GM18526 (cell line): ENCODE results near the gene MAPK8IP2.

Experiments used
- POLR2A ChIP-seq: IDR thresholded peaks from 3 replicates; pipeline ENCODE4 v1.6.1; 2011; ENCODE audit not compliant: insufficient read length; ENCODE audit errors: extremely low read depth

Gene MAPK8IP2

DNA sequence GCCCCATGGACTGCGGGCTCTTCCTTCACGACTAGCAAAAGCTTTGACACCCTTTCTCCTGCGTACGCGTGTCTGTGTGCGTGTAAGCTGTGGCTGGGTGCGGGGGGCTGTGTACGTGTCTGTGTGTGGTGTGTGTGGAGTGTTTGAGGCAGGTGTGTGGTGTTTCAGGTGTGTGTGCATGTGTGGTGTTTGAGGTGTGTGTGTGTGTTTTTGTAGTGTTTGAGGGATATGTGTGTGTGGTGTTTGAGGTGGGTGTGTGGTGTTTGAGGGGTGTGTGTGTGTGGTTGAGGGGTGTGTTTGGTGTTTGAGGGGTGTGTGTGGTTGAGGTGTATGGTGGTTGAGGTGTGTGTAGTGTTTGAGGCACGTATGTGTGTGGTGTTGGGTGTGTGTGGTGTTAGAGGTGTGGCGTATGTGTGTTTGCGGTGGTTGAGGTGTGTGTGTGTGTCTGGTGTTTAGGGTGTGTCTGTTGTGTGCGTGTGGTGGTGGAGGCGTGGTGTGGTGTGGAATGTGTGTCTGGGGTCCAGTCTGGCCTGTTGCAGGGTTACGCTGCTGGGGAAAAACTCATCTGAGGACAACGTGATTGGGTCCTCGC lies 28.0 kb downstream of the MAPK8IP2 start:
- TF ChIP-seq POLR2A, result no peak

DNA sequence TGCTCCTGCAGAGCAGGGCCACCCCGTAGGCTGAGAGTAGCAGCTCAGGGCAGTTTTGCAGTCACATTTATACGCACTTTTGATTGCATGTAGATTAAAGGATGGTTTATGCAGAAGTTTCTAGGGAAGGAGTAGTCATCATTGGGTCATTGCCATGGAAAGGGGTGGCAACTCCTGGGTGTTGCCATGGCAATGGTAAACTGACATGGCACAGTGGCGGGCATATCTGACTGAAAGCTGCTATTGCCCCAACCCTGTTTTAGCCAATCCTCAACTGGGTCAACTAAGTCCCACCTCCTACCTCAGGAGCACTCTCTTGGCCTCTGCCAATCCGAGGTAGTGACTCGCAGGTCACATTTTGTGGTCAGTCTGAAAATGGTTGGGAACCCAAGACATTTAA lies 29.8 kb downstream of the MAPK8IP2 start:
- TF ChIP-seq POLR2A, result no peak

DNA sequence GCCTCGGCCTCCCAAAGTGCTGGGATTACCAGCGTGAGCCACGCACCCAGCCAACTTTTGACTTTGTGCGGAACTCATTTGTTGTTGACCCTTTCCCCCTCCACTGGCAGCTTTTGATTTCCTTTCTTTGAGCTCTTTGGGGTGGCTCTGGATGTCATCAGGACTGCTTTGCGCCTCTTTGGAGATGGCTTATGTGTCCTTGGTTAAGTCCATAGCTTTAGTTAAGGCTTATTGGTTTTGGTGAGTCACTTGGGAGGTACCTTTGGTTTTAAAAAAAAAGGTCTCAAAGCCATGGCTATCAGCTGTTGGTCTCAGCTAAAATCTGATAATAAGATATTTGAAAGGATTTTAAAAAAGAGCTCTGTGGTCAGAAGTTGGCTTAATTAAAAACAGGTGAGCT lies 32.5 kb downstream of the MAPK8IP2 start:
- no peak for TF ChIP-seq POLR2A

DNA sequence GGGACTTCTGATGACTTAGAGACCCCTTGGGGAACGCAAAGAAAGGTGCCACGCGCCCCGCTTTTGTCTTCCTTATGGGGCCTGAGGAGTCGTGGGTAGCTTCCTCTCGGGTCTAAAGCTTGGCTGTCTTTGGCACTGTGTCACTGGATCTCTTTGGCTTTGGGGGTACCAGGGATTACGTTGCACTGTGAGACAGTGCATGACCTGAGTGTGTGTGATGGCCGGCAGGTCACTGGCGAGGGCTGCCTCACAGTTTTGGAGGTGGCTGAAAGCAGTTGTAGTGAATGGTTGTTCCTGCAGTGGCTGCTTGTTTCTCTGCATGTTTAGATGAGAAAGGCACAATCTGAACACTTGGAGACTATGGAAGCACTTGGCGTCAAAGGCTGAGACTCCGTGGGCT lies 33.2 kb downstream of the MAPK8IP2 start:
- no peak for TF ChIP-seq POLR2A

DNA sequence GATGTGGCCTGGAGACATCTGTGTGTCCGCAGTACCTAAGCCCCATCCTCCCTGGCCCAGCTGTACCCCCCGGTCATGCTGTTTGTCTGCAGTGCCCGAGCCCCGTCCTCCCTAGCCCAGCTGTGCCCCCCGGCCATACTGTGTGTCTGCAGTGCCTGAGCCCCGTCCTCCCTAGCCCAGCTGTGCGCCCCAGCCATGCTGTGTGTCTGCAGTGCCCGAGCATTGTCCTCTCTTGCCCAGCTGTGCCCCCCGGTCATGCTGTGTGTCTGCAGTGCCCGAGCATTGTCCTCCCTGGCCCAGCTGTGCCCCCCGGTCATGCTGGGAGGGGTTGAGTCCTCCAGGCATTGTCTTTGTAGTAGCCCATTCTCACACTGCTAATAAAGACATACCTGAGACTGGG lies 35.0 kb downstream of the MAPK8IP2 start:
- no peak for TF ChIP-seq POLR2A

DNA sequence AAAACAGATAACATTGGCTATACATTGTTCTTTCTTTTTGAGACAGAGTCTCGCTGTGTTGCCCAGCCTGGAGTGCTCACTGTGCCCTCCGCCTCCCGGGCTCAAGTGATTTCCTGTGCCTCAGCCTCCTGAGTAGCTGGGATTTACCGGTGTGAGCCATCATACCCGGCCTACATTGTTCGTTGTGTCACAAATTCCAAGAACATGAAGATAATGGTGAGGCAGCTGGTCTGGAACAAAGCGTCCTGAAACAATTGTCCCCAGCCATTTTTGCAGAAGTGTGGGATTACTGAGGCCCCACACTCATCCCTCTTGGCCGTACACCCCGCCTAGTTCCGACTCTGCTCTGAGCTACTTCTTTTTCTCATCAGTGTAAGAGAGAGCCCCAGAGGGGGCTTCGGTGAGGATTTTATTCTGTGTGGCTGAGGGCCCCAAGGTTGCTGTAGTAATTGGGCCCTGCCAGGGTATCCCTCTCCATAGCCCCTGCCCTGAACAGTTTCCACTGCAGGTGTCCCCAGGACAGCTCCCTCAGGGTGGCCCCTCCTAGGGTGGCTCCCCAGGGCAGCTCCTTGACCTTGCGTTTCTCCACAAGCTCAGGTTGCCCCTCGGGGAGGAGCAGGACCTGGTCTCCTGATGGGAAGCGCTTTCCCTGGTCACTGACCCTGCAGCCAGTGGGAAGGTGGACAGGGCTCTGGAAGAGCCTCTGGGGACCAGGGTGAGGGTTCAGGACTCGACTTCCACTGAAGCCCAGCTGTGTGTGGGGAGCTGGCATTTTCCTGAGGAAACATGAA lies 40.5 kb downstream of the MAPK8IP2 start:
- no peak for TF ChIP-seq POLR2A

DNA sequence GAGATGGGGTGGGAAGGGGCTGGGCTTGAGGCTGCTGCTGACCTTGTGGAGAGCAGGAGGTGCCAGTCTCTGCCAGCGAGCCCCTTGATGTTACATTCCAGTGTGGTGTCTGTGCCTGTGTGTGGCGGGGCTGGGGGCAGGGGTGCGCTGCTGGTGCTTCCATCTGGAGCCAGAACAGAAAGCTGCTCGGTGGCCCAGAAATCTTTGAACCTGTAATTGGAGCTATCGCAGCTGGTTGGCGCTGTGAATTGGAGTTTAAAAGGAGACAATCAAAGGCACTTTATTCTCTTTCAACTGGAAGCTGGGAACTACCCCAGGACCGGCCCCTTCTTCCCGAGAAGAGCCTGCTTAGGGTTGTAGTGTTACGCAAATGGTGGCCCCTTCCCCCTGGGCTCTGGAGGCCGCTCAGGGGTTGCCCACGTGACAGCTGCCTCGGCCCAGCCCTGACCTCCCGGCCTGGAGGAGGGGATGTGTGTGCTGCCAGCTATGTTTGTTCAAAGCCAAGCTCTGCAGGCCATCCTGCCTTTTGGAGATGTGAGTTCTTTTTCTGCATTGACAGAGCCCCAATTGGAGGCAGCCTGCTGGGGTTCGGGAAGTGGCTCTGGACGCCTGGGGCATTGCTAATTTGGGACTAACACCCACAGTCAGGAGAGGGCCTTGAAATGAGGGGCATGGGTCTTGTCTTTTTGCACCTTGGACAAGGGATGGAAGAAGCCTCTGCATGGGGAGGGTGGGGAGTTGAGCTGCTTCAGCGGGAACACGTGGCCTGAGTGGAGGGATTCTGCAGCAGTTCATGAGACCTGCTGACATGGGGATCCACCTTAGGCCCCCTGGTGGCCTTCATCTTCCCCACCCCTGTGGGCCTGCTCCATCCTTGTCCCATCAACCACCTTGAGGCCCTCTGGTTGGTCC lies 41.4 kb downstream of the MAPK8IP2 start:
- TF ChIP-seq POLR2A, result no peak

DNA sequence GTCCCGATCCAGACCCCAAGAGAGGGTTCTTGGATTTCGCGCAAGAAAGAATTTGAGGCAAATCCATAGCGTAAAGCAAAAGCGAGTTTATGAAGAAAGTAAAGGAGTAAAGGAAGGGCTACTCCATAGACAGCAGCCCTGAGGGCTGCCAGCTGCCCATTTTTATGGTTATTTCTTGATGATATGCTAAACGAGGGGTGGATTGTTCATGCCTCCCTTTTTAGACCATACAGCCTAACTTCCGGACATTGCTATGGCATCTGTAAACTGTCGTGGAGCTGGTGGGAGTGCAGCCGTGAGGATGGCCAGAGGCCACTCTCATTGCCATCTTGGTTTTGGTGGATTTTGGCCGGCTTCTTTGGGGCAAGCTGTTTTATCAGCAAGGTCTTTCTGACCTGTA lies 52.7 kb downstream of the MAPK8IP2 start:
- no peak for TF ChIP-seq POLR2A

DNA sequence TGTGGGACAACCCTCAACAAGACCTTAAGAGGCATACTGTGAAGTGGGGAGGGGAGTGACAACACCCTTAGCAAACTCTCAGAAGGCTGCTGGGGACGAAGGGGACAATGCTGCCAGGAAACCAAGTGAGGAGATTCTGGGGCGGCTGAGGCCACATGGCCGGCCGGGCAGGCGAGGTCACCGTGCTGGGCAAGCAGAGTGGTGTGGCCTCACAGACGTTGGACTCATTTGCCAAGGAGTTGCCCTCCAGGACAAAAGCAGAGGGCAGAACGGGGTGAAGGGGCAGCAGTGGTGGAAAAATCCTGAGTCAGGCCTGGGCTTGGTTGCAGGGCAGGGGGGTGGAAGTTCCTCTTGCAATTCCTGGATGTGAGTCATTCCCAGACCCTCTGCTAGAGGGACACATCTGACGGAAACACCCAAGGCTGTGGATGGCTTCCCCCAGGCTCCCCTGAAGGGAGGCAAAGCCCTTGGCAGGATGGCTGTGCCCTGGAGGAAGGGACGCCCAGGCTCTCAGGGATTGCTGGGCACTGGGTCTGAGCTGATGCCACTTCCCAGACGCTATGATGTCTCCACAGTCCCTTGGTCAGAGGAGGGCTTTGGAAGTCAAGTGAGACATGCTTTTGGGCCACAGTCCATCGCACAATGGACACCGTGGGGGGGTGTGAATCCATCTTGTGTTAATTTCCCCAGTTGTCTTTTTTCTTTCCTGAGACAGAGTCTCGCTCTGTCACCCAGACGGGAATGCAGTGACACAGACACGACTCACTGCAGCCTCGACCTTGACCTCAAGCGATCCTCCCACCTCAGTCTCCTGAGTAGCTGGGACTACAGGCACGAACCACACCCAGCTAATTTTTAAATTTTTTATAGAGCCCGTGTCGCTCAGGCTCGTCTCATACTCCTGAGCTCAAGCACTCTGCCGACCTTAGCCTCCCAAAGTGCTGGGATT lies 55.8 kb downstream of the MAPK8IP2 start:
- TF ChIP-seq POLR2A, result no peak

DNA sequence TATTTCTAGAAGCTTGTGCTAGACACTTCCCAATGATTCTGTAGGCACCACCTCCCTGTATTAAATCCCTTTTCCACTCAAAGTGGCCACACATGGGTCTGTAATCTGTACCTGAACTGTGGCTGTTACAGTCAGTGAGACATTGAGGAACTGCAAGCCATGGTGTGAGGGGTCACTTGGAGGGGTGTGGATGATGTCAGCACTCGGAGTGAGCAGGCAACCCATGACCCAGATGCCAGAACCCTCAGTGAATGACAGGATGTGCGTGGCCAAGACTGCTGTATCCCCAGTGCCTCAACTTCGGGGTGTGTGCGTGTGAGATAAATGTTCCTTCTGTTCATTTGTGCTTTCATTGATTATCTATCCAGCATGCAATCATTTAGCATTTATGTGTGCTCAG lies 57.3 kb downstream of the MAPK8IP2 start:
- no peak for TF ChIP-seq POLR2A

DNA sequence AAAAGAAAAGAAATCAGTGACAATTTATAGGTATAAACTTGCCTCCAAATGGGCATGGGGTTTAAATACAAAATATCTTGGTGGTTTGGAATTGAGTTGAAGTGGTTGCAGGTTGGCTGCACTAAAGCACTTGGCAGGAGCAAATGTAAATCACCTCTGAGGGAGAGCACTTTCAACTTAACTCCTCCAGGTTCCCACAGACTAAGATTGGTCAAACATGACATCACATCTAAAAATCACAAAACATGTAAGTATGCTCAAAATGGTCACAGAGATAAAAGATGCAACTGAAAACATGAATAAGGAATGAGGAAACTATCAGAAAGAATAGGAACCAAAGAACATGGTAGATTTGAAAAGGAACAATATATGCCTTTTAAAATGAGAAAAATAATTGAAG lies 59.7 kb downstream of the MAPK8IP2 start:
- TF ChIP-seq POLR2A, result no peak
